WTC11 (cell line): Measurements from ENCODE around the gene CBFA2T2. TPM values are rescaled to one million over a fixed set of nuclear protein-coding genes. Genes with fewer than 3 reads are reported as not detected.

Experiments used
- ATAC-seq: fragments of 200-7000 bp; cut with Tn5 transposase; 2 replicates; pipeline ENCODE4 v1.10.0; 2021; ENCODE audit warnings: mild to moderate bottlenecking, moderate library complexity
- CTCF ChIA-PET: fragments of 300-600 bp; sonication (Branson Sonifier 250); formaldehyde crosslinking; loops from one replicate; lab custom pipeline; 2021; ENCODE audit warnings: antibody characterized with exemption; lab: Charles Lee
- POLR2A ChIA-PET: fragments of 350-600 bp; sonication (Branson Sonifier 250); formaldehyde crosslinking; loops from one replicate; lab custom pipeline; 2021; ENCODE audit warnings: antibody characterized with exemption; lab: Charles Lee
- DNase-seq: peaks from one replicate; pipeline ENCODE4 v3.0.0; 2021; ENCODE audit warnings: low spot score
- H3K27ac Mint-ChIP-seq: 2 replicates; pipeline ENCODE4 v1.8.0; 2021; ENCODE audit warnings: mixed read lengths
- H3K27me3 Mint-ChIP-seq: 2 replicates; pipeline ENCODE4 v1.8.0; 2021; ENCODE audit warnings: low read depth, mild to moderate bottlenecking, moderate library complexity, mixed read lengths
- H3K36me3 Mint-ChIP-seq: 2 replicates; pipeline ENCODE4 v1.8.0; 2021; ENCODE audit warnings: mixed read lengths
- H3K4me1 Mint-ChIP-seq: 2 replicates; pipeline ENCODE4 v1.8.0; 2022; ENCODE audit warnings: mixed read lengths
- H3K4me3 Mint-ChIP-seq: 2 replicates; pipeline ENCODE4 v1.8.0; 2021; ENCODE audit warnings: mild to moderate bottlenecking, moderate library complexity, mixed read lengths
- H3K9me3 Mint-ChIP-seq: 2 replicates; pipeline ENCODE4 v1.8.0; 2021; ENCODE audit warnings: mixed read lengths
- CREM ChIP-seq: sonication (generic); formaldehyde crosslinking; IDR thresholded peaks from 2 replicates; pipeline ENCODE4 v1.8.1; 2022; ENCODE audit warnings: mild to moderate bottlenecking, missing genetic modification reagents, moderate library complexity
- FOXJ3 ChIP-seq: sonication (generic); formaldehyde crosslinking; IDR thresholded peaks from 2 replicates; pipeline ENCODE4 v1.9.0; 2021; ENCODE audit warnings: missing genetic modification reagents, mild to moderate bottlenecking, borderline replicate concordance
- FOXP1 ChIP-seq: sonication (generic); formaldehyde crosslinking; IDR thresholded peaks from 2 replicates; pipeline ENCODE4 v1.8.0; 2022; ENCODE audit warnings: missing genetic modification reagents, mild to moderate bottlenecking, moderate library complexity, borderline replicate concordance
- GRHL2 ChIP-seq: fragments of 250-450 bp; sonication (Bioruptor Pico); IDR thresholded peaks from 2 replicates; pipeline ENCODE4 v1.8.0; 2022; ENCODE audit warnings: mild to moderate bottlenecking, moderate library complexity; ENCODE audit not compliant: insufficient replicate concordance, severe bottlenecking
- HMGA2 ChIP-seq: fragments of 250-450 bp; sonication (Bioruptor Pico); IDR thresholded peaks from 2 replicates; pipeline ENCODE4 v1.4.0; 2021; ENCODE audit warnings: mild to moderate bottlenecking, moderate library complexity
- JUN ChIP-seq: sonication (generic); formaldehyde crosslinking; IDR thresholded peaks from 2 replicates; pipeline ENCODE4 v1.8.0; 2023; ENCODE audit warnings: mild to moderate bottlenecking, missing genetic modification reagents
- KAT7 ChIP-seq: sonication (generic); formaldehyde crosslinking; IDR thresholded peaks from 2 replicates; pipeline ENCODE4 v1.8.1; 2023; ENCODE audit warnings: missing genetic modification reagents, mild to moderate bottlenecking, borderline replicate concordance
- NFATC4 ChIP-seq: fragments of 250-450 bp; sonication (Bioruptor Pico); IDR thresholded peaks from 2 replicates; pipeline ENCODE4 v1.9.0; 2021; ENCODE audit warnings: mild to moderate bottlenecking
- NR2C2 ChIP-seq: sonication (generic); formaldehyde crosslinking; IDR thresholded peaks from 2 replicates; pipeline ENCODE4 v1.8.0; 2022; ENCODE audit warnings: mild to moderate bottlenecking, missing genetic modification reagents
- PRRX2 ChIP-seq: fragments of 250-450 bp; sonication (Bioruptor Pico); IDR thresholded peaks from 2 replicates; pipeline ENCODE4 v1.8.0; 2021; ENCODE audit warnings: mild to moderate bottlenecking
- SP1 ChIP-seq: sonication (generic); formaldehyde crosslinking; conservative IDR thresholded peaks from 2 replicates; pipeline ENCODE4 v1.8.1; 2022; ENCODE audit warnings: missing genetic modification reagents
- TCF7 ChIP-seq: sonication (generic); formaldehyde crosslinking; IDR thresholded peaks from 2 replicates; pipeline ENCODE4 v1.8.0; 2022; ENCODE audit warnings: mild to moderate bottlenecking, low read depth, missing genetic modification reagents, moderate library complexity
- TP53 ChIP-seq: sonication (generic); formaldehyde crosslinking; IDR thresholded peaks from 2 replicates; pipeline ENCODE4 v1.8.1; 2023; ENCODE audit warnings: mild to moderate bottlenecking, missing genetic modification reagents
- ZBTB21 ChIP-seq: sonication (generic); formaldehyde crosslinking; IDR thresholded peaks from 2 replicates; pipeline ENCODE4 v1.8.1; 2023; ENCODE audit warnings: mild to moderate bottlenecking, missing genetic modification reagents, borderline replicate concordance
- ZNF138 ChIP-seq: sonication (generic); formaldehyde crosslinking; conservative IDR thresholded peaks from 2 replicates; pipeline ENCODE4 v1.8.1; 2022; ENCODE audit warnings: mild to moderate bottlenecking, moderate library complexity, missing genetic modification reagents
- ZNF263 ChIP-seq: sonication (generic); formaldehyde crosslinking; IDR thresholded peaks from 2 replicates; pipeline ENCODE4 v1.8.1; 2022; ENCODE audit warnings: low read depth, mild to moderate bottlenecking, moderate library complexity, missing genetic modification reagents
- total RNA-seq: library from RNA; stranded (reverse); gene quantifications from 3 replicates; pipeline ENCODE4 v1.2.3, GENCODE V29; 2021
- TF ChIP-seq, protein P1 (sequence below): sonication (generic); formaldehyde crosslinking; IDR thresholded peaks from 2 replicates; pipeline ENCODE4 v1.8.1; 2022; ENCODE audit warnings: mild to moderate bottlenecking, moderate library complexity, missing genetic modification reagents
- TF ChIP-seq, protein P2 (sequence below): sonication (generic); formaldehyde crosslinking; IDR thresholded peaks from 2 replicates; pipeline ENCODE4 v1.8.1; 2022; ENCODE audit warnings: low read depth, mild to moderate bottlenecking, moderate library complexity, missing genetic modification reagents, borderline replicate concordance
- TF ChIP-seq, protein P3 (sequence below): sonication (generic); formaldehyde crosslinking; IDR thresholded peaks from 2 replicates; pipeline ENCODE4 v1.8.1; 2022; ENCODE audit warnings: missing genetic modification reagents, borderline replicate concordance
- TF ChIP-seq, protein P4 (sequence below): sonication (generic); formaldehyde crosslinking; IDR thresholded peaks from 2 replicates; pipeline ENCODE4 v1.8.0; 2023; ENCODE audit warnings: missing genetic modification reagents, mild to moderate bottlenecking, borderline replicate concordance
- TF ChIP-seq, protein P5 (sequence below): fragments of 250-450 bp; sonication (Bioruptor Pico); conservative IDR thresholded peaks from 2 replicates; pipeline ENCODE4 v1.9.0; 2021; ENCODE audit warnings: mild to moderate bottlenecking
- TF ChIP-seq, protein P6 (sequence below): fragments of 250-450 bp; sonication (Bioruptor Pico); IDR thresholded peaks from 2 replicates; pipeline ENCODE4 v1.9.0; 2021; ENCODE audit warnings: mild to moderate bottlenecking
- TF ChIP-seq, protein P7 (sequence below): fragments of 200-600 bp; IDR thresholded peaks from 2 replicates; pipeline ENCODE4 v1.8.0; 2022; ENCODE audit warnings: antibody characterized with exemption

The CBFA2T2 gene
- total RNA-seq, 1 experiment from 2014 or later, result 22.1 TPM

DNA sequence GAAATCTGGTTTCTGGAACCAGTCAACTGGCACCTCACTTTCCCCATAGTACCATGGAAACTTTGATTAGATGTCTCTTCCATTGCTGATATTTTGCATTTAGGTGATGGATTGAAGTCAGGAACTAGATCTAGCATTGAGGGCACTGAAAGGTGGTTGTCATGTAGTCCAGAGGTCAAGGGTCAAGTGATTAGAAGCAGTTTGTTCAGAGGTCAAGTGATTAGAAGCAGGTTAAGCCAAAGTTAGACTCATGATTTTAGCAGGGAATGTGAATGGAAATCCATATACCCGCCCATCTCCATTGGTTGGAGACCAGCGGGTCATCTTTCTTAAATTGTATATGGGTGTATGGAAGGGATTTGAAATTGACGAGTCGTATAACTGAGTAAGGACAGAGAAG lies 51.2 kb downstream of the CBFA2T2 start:
- peaks cover 2% of the 10 kb centered on the region; the same call in 1 of the 2 replicates for H3K4me1 Mint-ChIP-seq
- ATAC-seq (no peak), DNase-seq (no peak)
- H3K36me3 Mint-ChIP-seq, result peaks cover 16% of the 10 kb centered on the region
- peaks cover 15% of the 10 kb centered on the region for H3K9me3 Mint-ChIP-seq
- H3K27ac Mint-ChIP-seq, result no peak overlapping the region
- CTCF ChIA-PET, result no interaction called here
- POLR2A ChIA-PET, result no interaction called here
- no peaks in the 10 kb centered on the region for H3K27me3 Mint-ChIP-seq
- no peak overlapping the region for H3K4me3 Mint-ChIP-seq
- TF ChIP-seq SP1 (CRISPR knock-in tag), result no peak
- TF ChIP-seq, protein P1, sequence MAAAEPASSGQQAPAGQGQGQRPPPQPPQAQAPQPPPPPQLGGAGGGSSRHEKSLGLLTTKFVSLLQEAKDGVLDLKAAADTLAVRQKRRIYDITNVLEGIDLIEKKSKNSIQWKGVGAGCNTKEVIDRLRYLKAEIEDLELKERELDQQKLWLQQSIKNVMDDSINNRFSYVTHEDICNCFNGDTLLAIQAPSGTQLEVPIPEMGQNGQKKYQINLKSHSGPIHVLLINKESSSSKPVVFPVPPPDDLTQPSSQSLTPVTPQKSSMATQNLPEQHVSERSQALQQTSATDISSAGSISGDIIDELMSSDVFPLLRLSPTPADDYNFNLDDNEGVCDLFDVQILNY (CRISPR knock-in tag), result no peak
- no peak for TF ChIP-seq ZNF263 (CRISPR knock-in tag)
- TF ChIP-seq HMGA2, result no peak
- TF ChIP-seq TP53 (CRISPR knock-in tag), result no peak
- TF ChIP-seq NFATC4 (CRISPR knock-in tag), result no peak
- no peak for TF ChIP-seq FOXP1 (CRISPR knock-in tag)
- TF ChIP-seq, protein P2, sequence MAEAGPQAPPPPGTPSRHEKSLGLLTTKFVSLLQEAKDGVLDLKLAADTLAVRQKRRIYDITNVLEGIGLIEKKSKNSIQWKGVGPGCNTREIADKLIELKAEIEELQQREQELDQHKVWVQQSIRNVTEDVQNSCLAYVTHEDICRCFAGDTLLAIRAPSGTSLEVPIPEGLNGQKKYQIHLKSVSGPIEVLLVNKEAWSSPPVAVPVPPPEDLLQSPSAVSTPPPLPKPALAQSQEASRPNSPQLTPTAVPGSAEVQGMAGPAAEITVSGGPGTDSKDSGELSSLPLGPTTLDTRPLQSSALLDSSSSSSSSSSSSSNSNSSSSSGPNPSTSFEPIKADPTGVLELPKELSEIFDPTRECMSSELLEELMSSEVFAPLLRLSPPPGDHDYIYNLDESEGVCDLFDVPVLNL (CRISPR knock-in tag), result no peak

DNA sequence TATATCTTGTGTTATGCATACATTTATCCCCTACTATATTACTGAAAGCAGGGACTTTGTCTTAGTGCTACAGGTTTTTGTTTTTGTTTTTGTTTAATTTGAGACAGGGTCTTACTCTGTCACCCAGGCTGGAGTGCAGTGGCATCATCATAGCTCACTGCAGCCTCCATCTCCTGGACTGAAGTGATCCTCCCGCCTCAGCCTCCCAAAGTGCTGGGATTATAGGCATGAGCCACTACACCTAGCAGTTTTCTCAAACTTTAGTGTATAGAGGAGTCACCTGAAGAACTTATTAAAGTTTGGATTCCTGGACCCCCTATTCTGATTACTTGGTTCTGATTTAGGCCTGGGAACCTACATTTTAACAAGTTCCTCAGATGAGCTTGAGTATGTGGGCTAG lies 51.9 kb downstream of the CBFA2T2 start:
- no peaks in the 10 kb centered on the region for H3K27me3 Mint-ChIP-seq
- TF ChIP-seq KAT7 (CRISPR knock-in tag) (no peak), CREM (CRISPR knock-in tag) (no peak), JUN (CRISPR knock-in tag) (no peak), ZNF138 (CRISPR knock-in tag) (no peak), ZBTB21 (no peak), TCF7 (CRISPR knock-in tag) (no peak), NR2C2 (CRISPR knock-in tag) (no peak), GRHL2 (CRISPR knock-in tag) (no peak), PRRX2 (CRISPR knock-in tag) (no peak), FOXJ3 (CRISPR knock-in tag) (no peak)
- TF ChIP-seq, protein P3, sequence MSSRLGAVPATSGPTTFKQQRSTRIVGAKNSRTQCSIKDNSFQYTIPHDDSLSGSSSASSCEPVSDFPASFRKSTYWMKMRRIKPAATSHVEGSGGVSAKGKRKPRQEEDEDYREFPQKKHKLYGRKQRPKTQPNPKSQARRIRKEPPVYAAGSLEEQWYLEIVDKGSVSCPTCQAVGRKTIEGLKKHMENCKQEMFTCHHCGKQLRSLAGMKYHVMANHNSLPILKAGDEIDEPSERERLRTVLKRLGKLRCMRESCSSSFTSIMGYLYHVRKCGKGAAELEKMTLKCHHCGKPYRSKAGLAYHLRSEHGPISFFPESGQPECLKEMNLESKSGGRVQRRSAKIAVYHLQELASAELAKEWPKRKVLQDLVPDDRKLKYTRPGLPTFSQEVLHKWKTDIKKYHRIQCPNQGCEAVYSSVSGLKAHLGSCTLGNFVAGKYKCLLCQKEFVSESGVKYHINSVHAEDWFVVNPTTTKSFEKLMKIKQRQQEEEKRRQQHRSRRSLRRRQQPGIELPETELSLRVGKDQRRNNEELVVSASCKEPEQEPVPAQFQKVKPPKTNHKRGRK, result no peak
- TF ChIP-seq, protein P4, sequence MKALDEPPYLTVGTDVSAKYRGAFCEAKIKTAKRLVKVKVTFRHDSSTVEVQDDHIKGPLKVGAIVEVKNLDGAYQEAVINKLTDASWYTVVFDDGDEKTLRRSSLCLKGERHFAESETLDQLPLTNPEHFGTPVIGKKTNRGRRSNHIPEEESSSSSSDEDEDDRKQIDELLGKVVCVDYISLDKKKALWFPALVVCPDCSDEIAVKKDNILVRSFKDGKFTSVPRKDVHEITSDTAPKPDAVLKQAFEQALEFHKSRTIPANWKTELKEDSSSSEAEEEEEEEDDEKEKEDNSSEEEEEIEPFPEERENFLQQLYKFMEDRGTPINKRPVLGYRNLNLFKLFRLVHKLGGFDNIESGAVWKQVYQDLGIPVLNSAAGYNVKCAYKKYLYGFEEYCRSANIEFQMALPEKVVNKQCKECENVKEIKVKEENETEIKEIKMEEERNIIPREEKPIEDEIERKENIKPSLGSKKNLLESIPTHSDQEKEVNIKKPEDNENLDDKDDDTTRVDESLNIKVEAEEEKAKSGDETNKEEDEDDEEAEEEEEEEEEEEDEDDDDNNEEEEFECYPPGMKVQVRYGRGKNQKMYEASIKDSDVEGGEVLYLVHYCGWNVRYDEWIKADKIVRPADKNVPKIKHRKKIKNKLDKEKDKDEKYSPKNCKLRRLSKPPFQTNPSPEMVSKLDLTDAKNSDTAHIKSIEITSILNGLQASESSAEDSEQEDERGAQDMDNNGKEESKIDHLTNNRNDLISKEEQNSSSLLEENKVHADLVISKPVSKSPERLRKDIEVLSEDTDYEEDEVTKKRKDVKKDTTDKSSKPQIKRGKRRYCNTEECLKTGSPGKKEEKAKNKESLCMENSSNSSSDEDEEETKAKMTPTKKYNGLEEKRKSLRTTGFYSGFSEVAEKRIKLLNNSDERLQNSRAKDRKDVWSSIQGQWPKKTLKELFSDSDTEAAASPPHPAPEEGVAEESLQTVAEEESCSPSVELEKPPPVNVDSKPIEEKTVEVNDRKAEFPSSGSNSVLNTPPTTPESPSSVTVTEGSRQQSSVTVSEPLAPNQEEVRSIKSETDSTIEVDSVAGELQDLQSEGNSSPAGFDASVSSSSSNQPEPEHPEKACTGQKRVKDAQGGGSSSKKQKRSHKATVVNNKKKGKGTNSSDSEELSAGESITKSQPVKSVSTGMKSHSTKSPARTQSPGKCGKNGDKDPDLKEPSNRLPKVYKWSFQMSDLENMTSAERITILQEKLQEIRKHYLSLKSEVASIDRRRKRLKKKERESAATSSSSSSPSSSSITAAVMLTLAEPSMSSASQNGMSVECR (CRISPR knock-in tag), result no peak
- TF ChIP-seq, protein P5, sequence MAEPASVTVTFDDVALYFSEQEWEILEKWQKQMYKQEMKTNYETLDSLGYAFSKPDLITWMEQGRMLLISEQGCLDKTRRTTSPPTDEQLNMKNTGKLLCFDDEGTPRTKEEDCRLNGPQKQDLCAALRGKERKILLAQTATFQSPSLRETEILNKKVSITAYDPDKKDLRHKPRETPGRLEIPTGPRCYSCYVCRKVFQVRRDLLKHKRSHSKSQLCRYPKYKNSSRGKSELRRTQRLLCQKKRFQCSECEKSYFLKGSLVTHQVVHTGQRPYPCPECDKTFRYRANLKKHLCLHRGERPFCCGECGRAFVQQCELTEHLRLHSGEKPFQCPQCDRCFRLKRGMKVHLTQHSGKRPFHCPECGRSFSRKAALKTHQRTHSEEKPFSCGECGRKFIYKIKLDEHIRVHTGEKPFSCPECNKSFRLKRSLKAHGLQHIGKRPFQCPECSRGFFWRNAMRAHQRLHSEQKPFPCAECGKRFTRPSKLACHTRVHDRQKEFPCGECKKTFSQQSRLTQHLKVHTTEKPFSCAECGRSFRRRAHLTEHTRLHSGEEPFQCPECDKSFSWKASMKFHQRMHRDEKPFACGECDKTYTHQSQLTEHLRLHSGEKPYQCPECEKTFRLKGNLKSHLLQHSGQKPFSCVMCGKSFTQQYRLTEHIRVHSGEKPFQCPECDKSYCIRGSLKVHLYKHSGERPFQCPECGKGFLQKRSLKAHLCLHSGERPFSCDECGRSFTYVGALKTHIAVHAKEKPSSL (CRISPR knock-in tag), result no peak
- TF ChIP-seq, protein P6, sequence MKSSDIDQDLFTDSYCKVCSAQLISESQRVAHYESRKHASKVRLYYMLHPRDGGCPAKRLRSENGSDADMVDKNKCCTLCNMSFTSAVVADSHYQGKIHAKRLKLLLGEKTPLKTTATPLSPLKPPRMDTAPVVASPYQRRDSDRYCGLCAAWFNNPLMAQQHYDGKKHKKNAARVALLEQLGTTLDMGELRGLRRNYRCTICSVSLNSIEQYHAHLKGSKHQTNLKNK (CRISPR knock-in tag), result no peak
- TF ChIP-seq, protein P7, sequence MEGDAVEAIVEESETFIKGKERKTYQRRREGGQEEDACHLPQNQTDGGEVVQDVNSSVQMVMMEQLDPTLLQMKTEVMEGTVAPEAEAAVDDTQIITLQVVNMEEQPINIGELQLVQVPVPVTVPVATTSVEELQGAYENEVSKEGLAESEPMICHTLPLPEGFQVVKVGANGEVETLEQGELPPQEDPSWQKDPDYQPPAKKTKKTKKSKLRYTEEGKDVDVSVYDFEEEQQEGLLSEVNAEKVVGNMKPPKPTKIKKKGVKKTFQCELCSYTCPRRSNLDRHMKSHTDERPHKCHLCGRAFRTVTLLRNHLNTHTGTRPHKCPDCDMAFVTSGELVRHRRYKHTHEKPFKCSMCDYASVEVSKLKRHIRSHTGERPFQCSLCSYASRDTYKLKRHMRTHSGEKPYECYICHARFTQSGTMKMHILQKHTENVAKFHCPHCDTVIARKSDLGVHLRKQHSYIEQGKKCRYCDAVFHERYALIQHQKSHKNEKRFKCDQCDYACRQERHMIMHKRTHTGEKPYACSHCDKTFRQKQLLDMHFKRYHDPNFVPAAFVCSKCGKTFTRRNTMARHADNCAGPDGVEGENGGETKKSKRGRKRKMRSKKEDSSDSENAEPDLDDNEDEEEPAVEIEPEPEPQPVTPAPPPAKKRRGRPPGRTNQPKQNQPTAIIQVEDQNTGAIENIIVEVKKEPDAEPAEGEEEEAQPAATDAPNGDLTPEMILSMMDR, result no peak

More for the DNA sequence above, 51.9 kb downstream of the CBFA2T2 start:
- no peak for ATAC-seq
- Mint-ChIP-seq H3K4me1 (peaks cover 2% of the 10 kb centered on the region; the same call in 1 of the 2 replicates), H3K27ac (no peak overlapping the region), H3K4me3 (no peak overlapping the region), H3K9me3 (peaks cover 15% of the 10 kb centered on the region), H3K36me3 (peaks cover 15% of the 10 kb centered on the region)
- ChIA-PET POLR2A (no interaction called here), CTCF (no interaction called here)
- no peak for DNase-seq
